Effector memory CD4-positive, alpha-beta T cell (primary cell): ENCODE measurements around the gene CYP2F1.
"Not testable (repeated sequence)": the region's sequence is repeated elsewhere in the genome, so short reads cannot be mapped to it uniquely, and the experiment has no call there.

ENCODE experiments used
- DNase-seq, 3 donors: peaks; one replicate each; pipeline ENCODE4 v3.0.0-alpha.2; 2020
- H3K27ac ChIP-seq: 2 replicates; pipeline ENCODE4 v1.7.0; 2013; ENCODE audit warnings: mild to moderate bottlenecking, low read length, moderate library complexity; ENCODE audit not compliant: insufficient read depth, poor library complexity, severe bottlenecking
- H3K27me3 ChIP-seq: replicated peaks from 2 replicates; pipeline ENCODE4 v1.7.0; 2013; ENCODE audit warnings: mild to moderate bottlenecking, low read length; ENCODE audit not compliant: insufficient read depth, control insufficient read depth, poor library complexity, severe bottlenecking
- H3K36me3 ChIP-seq: 2 replicates; pipeline ENCODE4 v1.7.0; 2013; ENCODE audit warnings: mild to moderate bottlenecking, low read length, moderate library complexity; ENCODE audit not compliant: control insufficient read depth, insufficient read depth
- H3K4me1 ChIP-seq: 2 replicates; pipeline ENCODE4 v1.7.0; 2013; ENCODE audit warnings: low read length, mild to moderate bottlenecking; ENCODE audit not compliant: control insufficient read depth, insufficient read depth, poor library complexity, severe bottlenecking
- H3K4me3 ChIP-seq: 2 replicates; pipeline ENCODE4 v1.7.0; 2013; ENCODE audit warnings: low read length, low read depth, mild to moderate bottlenecking; ENCODE audit not compliant: insufficient read depth, poor library complexity, severe bottlenecking
- H3K9me3 ChIP-seq: 2 replicates; pipeline ENCODE4 v1.7.0; 2013; ENCODE audit warnings: mild to moderate bottlenecking, low read length, moderate library complexity; ENCODE audit not compliant: control insufficient read depth

Gene CYP2F1

GRCh38 chr19:41098762-41099161 is 15.5 kb upstream of the CYP2F1 start:
- Histone ChIP-seq H3K27ac (no peak overlapping the region), H3K36me3 (no peaks in the 10 kb centered on the region), H3K4me3 (no peak overlapping the region), H3K27me3 (no peaks in the 10 kb centered on the region), H3K4me1 (no peaks in the 10 kb centered on the region), H3K9me3 (no peaks in the 10 kb centered on the region)
- no peak for DNase-seq

DNA sequence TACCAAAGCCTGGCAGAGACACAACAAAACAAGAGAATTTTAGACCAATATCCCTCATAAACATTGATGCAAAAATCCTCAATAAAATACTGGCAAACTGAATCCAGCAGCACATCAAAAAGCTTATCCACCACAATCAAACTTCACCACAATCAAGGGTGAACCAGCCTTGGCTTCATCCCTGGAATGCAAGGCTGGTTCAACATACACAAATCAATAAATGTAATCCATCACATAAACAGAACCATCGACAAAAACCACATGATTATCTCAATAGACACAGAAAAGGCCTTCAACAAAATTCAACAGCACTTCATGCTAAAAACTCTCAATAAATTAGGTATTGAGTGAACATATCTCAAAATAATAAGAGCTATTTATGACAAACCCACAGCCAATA is 12.0 kb upstream of the CYP2F1 start:
- not testable (repeated sequence) for H3K27ac ChIP-seq, DNase-seq, H3K4me3 ChIP-seq, H3K4me1 ChIP-seq, H3K36me3 ChIP-seq, H3K27me3 ChIP-seq, H3K9me3 ChIP-seq

- no peaks in the 10 kb centered on the region for H3K4me1 ChIP-seq
- H3K9me3 ChIP-seq: no peaks in the 10 kb centered on the region
- no peak overlapping the region for H3K4me3 ChIP-seq
- DNase-seq: no peak
- H3K36me3 ChIP-seq: no peaks in the 10 kb centered on the region
- H3K27me3 ChIP-seq: no peaks in the 10 kb centered on the region
- no peak overlapping the region for H3K27ac ChIP-seq
Measured at GRCh38 chr19:41106177-41106576, 8.1 kb upstream of the CYP2F1 start.

GRCh38 chr19:41111296-41111695 is 2.9 kb upstream of the CYP2F1 start:
- no peak for DNase-seq
- H3K27ac ChIP-seq: no peak overlapping the region
- H3K27me3 ChIP-seq: no peaks in the 10 kb centered on the region
- no peaks in the 10 kb centered on the region for H3K36me3 ChIP-seq
- H3K4me1 ChIP-seq: no peaks in the 10 kb centered on the region
- no peak overlapping the region for H3K4me3 ChIP-seq
- no peaks in the 10 kb centered on the region for H3K9me3 ChIP-seq

- Histone ChIP-seq H3K4me1 (no peaks in the 10 kb centered on the region), H3K27ac (no peak overlapping the region), H3K27me3 (no peaks in the 10 kb centered on the region), H3K4me3 (no peak overlapping the region), H3K36me3 (no peaks in the 10 kb centered on the region), H3K9me3 (no peaks in the 10 kb centered on the region)
- no peak for DNase-seq
Measured at GRCh38 chr19:41111750-41112295, 2.4 kb upstream of the CYP2F1 start.

DNA sequence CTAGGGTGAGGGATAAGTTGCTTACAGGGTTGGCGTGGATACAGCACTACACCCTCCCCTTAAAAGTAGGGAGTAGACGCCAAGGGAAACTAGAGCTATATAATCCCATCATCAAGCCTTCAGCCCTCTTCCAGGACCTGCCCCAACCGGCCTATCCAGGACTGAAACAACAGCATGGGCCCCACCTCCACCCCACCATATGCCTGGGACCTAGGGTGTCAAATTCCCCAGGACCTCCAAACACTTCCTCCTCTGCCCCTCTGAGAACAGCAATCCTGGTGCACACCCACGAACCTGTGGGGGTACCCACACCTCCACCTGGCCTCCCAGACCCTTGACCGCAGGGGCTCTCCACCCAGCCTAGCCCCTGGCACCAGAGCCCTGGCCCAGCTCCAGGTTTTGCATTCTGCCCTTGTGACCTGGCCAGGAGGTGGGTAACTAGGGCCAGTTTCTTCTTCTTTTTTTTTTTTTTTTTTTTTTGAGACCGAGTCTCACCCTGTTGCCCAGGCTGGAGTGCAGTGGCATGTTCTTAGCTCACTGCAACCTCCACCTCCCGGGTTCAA is 1.4 kb upstream of the CYP2F1 start:
- Histone ChIP-seq H3K27ac (no peak overlapping the region), H3K36me3 (no peaks in the 10 kb centered on the region), H3K27me3 (no peaks in the 10 kb centered on the region), H3K4me3 (no peak overlapping the region), H3K9me3 (no peaks in the 10 kb centered on the region), H3K4me1 (no peaks in the 10 kb centered on the region)
- DNase-seq: no peak

DNA sequence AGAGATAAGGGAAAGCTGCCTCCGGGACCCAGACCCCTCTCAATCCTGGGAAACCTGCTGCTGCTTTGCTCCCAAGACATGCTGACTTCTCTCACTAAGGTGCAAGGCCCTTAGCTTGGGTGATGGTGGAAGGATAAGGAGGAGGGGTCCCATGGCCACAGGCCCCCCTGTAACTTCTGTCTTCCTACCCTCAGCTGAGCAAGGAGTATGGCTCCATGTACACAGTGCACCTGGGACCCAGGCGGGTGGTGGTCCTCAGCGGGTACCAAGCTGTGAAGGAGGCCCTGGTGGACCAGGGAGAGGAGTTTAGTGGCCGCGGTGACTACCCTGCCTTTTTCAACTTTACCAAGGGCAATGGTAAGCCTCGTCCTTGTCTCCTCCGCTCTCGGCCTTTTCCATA is 2.0 kb downstream of the CYP2F1 start:
- Histone ChIP-seq H3K9me3 (no peaks in the 10 kb centered on the region), H3K4me3 (no peak overlapping the region), H3K27me3 (no peaks in the 10 kb centered on the region), H3K36me3 (no peaks in the 10 kb centered on the region), H3K4me1 (peaks cover 11% of the 10 kb centered on the region), H3K27ac (no peak overlapping the region)
- DNase-seq: no peak

DNA sequence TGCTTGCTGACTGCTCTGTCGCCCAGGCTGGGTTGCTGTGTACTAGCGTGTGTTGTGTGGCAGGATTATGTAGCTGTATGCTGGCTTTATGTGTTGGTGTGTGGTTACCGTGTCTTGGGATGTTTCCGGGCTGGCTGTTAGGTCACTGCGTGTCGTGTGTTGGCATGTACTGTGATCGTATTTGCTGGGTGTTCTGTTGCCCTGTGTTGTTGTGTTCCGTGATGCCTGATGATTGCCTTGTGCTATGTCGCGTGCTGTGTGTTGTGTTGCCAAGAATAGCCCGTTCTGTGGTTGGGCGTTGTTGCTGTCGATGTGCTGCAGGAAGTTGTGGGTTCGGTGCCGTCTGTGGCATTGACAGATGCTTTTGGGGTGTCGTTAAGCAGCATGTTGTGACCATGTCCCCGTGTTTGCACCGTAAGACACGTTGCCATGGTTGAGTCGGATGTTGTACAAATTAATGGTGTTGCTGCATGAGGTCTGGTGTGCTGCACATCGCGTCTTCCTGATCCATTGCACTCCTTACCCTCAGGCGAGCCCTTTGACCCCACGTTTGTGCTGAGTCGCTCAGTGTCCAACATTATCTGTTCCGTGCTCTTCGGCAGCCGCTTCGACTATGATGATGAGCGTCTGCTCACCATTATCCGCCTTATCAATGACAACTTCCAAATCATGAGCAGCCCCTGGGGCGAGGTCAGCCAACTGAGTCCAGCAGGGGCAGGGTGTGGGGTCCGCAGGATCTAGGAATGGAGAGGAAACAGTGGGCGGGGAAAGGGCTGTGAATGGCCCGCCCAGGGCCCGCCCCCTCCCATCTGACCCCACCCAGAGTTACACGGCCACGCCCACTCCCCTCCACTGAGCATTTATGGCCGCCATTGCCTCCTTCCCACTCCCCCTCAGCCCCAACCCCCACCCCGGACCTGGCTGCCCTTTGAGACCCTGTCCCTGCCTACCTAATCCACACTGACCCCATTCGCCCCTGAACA is 7.0 kb downstream of the CYP2F1 start:
- H3K36me3 ChIP-seq, H3K27me3 ChIP-seq, H3K9me3 ChIP-seq, H3K27ac ChIP-seq: not testable (repeated sequence)
- H3K4me1 ChIP-seq: peaks cover 13% of the 10 kb centered on the region
- peak overlapping the region; percentile 15 for H3K4me3 ChIP-seq
- peak; percentile 50 to 79 (median 63) for DNase-seq

DNA sequence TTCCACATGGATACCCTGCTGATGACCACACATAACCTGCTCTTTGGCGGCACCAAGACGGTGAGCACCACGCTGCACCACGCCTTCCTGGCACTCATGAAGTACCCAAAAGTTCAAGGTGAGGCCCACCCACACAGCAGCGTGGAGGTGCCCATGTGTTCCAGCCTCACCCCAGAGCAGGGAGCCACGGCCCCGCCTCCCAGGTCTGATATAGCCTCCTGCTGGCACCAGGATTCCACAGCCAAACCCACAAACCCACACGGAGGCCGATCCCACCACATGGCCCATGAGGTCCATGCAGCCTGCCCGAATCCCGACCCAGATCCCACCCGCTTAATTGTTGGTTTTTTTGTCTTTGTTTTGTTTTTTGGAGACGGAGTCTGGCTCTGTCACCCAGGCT is 8.6 kb downstream of the CYP2F1 start:
- H3K27me3 ChIP-seq, H3K9me3 ChIP-seq, H3K36me3 ChIP-seq, H3K4me3 ChIP-seq, H3K27ac ChIP-seq, DNase-seq: not testable (repeated sequence)
- peaks cover 24% of the 10 kb centered on the region for H3K4me1 ChIP-seq

DNA sequence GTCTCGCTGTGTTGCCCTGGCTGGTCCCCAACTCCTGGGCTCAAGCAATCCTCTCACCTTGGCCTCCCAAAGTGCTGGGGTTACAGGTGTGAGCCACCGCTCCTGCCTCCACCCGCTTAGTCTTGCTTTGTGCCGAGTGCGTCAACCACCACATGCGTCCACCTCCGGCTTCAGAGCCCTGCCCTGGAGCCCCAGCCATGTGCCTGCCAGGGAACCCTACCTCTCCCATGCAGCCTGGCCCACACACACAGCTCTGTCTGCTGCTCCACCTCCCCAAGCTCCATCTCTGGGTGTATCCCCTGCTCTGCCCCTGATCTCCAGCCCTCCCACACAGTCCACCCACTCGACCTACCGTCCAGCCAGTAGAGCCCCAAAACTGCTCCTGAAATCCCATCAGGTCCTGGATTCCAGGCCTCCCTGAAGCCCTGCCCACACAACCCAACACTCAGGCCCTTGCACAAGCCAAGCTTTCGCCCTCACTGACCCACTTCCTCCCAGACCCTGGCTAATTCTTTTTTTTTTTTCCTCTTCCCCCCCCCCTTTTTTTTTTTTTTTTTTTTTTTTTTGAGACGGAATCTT is 9.6 kb downstream of the CYP2F1 start:
- H3K9me3 ChIP-seq: no peaks in the 10 kb centered on the region
- no peak overlapping the region for H3K27ac ChIP-seq
- no peak overlapping the region for H3K4me3 ChIP-seq
- no peak for DNase-seq
- H3K36me3 ChIP-seq: no peaks in the 10 kb centered on the region
- no peaks in the 10 kb centered on the region for H3K27me3 ChIP-seq
- peaks cover 29% of the 10 kb centered on the region for H3K4me1 ChIP-seq
